Endodermal cell (in vitro differentiated cells): ENCODE measurements around the gene ZNF45. TPM values are rescaled to one million over a fixed set of nuclear protein-coding genes. Genes with fewer than 3 reads are reported as not detected.

Source experiments
- DNase-seq: peaks from one replicate; pipeline ENCODE4 v3.0.0-alpha.2; 2017
- H3K27ac ChIP-seq: 2 replicates; pipeline ENCODE4 v1.5.1; 2013; ENCODE audit warnings: mild to moderate bottlenecking, low read depth, low read length, moderate library complexity
- H3K27me3 ChIP-seq: 2 replicates; pipeline ENCODE4 v1.6.1; 2013; ENCODE audit warnings: mild to moderate bottlenecking, low read length, moderate library complexity; ENCODE audit not compliant: insufficient read depth, control insufficient read depth, poor library complexity, severe bottlenecking
- H3K36me3 ChIP-seq: 2 replicates; pipeline ENCODE4 v1.7.0; 2013; ENCODE audit warnings: mild to moderate bottlenecking, low read length, moderate library complexity; ENCODE audit not compliant: control insufficient read depth, insufficient read depth
- H3K4me1 ChIP-seq: one replicate; pipeline ENCODE4 v1.7.0; 2013; ENCODE audit warnings: low read length; ENCODE audit not compliant: control insufficient read depth, insufficient read depth
- H3K4me3 ChIP-seq: 2 replicates; pipeline ENCODE4 v1.5.1; 2013; ENCODE audit warnings: mild to moderate bottlenecking, low read length, moderate library complexity
- H3K9ac ChIP-seq: 2 replicates; pipeline ENCODE4 v1.6.1; 2013; ENCODE audit warnings: mild to moderate bottlenecking, low read length, moderate library complexity; ENCODE audit not compliant: poor library complexity, severe bottlenecking; ENCODE audit errors: extremely low read depth
- H3K9me3 ChIP-seq: 2 replicates; pipeline ENCODE4 v1.6.1; 2013; ENCODE audit warnings: mild to moderate bottlenecking, low read length, moderate library complexity; ENCODE audit not compliant: control insufficient read depth
- H3K27ac Mint-ChIP-seq: 2 replicates; pipeline ENCODE4 v1.8.0; 2020; ENCODE audit warnings: mixed read lengths
- H3K27me3 Mint-ChIP-seq: 2 replicates; pipeline ENCODE4 v1.8.0; 2021; ENCODE audit warnings: mild to moderate bottlenecking, mixed read lengths; ENCODE audit not compliant: insufficient read depth
- H3K36me3 Mint-ChIP-seq: 2 replicates; pipeline ENCODE4 v1.8.0; 2020; ENCODE audit warnings: low read depth, mixed read lengths
- H3K4me1 Mint-ChIP-seq: 2 replicates; pipeline ENCODE4 v1.8.0; 2020; ENCODE audit warnings: mixed read lengths
- H3K4me3 Mint-ChIP-seq: 2 replicates; pipeline ENCODE4 v1.8.0; 2020; ENCODE audit warnings: mild to moderate bottlenecking, moderate library complexity, mixed read lengths
- H3K9me3 Mint-ChIP-seq: 2 replicates; pipeline ENCODE4 v1.8.0; 2020; ENCODE audit warnings: mild to moderate bottlenecking, mixed read lengths
- WGBS, 2 experiments: methylation state at CpG; one replicate each; pipeline versions ENCODE4 v1.1.5 to v1.1.7; 2013; ENCODE audit warnings: missing lambda C conversion rate in 2 of 2, mixed read lengths in 1 of 2; ENCODE audit not compliant: insufficient coverage in 1 of 2, insufficient read length in 1 of 2; 5-methylcytosine and 5-hydroxymethylcytosine counted together
- total RNA-seq, 2 donors: library from RNA; stranded (reverse); fragmentation: NEBNext Ultra II Directional in 1 of 2; extraction: Animal tissue kit (Norgen Biotek cat#: 25700) in 1 of 2; gene quantifications; 2 replicates in 1 of 2; 3 replicates in 1 of 2; pipeline ENCODE4 v1.2.1, GENCODE V29; 2021
- TF ChIP-seq, protein P1 (sequence below): fragments of 200-600 bp; sonication (generic); conservative IDR thresholded peaks from 2 replicates; pipeline ENCODE4 v1.5.0; 2021; ENCODE audit warnings: antibody characterized with exemption, mild to moderate bottlenecking

Gene ZNF45
- total RNA-seq, 2 donors from 2014 or later, result 18.6 to 19.4 TPM

DNA sequence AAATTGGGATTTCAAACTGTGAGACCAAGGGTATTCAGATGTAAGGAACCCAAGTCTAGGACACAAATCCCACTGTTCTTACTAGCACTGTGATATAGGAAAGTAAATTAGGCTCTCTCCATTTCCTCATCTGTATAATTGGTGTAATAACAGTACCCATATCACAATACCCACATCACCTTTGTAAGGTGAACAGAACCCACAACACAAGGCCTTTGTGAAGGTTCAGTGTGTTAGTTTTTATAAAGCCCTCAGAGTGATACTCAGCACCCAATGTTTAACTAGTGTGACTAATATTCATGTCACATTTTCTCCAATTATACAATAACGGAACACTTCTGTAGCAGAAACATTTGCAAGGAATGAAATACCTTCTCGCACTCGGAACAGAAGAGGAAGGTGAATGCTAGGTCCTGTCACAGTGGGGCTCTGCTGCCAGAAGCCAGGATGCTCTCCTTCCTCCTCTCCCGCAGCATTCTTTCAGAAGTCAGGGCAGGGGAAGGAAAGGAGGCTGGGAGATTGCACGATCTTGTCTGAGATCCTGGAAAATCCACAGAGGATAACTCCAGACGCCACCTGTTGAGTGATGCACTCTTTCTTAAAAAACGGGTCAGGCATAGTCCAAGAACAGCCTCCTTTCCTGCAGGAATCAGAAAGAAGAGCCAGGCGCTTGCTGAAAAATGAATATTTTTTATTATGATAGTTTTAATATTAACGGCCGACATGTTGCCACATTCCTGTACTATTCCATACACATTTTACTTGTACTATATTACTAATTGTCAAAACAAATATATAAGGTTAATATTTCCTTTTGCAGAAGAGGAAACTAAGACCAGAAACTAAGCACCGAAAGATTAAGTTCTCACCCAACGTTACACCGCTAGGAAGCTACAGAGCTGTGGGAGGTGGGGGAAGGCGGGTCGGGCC lies 762 bp downstream of the ZNF45 start:
- WGBS, 2 experiments, result 23 to 32% methylated on average over 6 to 12 of the region's 15 CpGs
- TF ChIP-seq, protein P1, sequence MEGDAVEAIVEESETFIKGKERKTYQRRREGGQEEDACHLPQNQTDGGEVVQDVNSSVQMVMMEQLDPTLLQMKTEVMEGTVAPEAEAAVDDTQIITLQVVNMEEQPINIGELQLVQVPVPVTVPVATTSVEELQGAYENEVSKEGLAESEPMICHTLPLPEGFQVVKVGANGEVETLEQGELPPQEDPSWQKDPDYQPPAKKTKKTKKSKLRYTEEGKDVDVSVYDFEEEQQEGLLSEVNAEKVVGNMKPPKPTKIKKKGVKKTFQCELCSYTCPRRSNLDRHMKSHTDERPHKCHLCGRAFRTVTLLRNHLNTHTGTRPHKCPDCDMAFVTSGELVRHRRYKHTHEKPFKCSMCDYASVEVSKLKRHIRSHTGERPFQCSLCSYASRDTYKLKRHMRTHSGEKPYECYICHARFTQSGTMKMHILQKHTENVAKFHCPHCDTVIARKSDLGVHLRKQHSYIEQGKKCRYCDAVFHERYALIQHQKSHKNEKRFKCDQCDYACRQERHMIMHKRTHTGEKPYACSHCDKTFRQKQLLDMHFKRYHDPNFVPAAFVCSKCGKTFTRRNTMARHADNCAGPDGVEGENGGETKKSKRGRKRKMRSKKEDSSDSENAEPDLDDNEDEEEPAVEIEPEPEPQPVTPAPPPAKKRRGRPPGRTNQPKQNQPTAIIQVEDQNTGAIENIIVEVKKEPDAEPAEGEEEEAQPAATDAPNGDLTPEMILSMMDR, result peak; percentile 32
- H3K27ac ChIP-seq, result no peak overlapping the region
- H3K4me1 Mint-ChIP-seq, result peaks cover 8% of the 10 kb centered on the region
- H3K4me3 Mint-ChIP-seq, result peak overlapping the region; percentile 95
- no peaks in the 10 kb centered on the region for H3K27me3 ChIP-seq
- peak overlapping the region; percentile 94 for H3K27ac Mint-ChIP-seq
- peak overlapping the region; percentile 97 for H3K4me3 ChIP-seq
- peaks cover 35% of the 10 kb centered on the region for H3K36me3 Mint-ChIP-seq
- peaks cover 5% of the 10 kb centered on the region for H3K9me3 Mint-ChIP-seq
- H3K9ac ChIP-seq, result peak overlapping the region; percentile 63
- peaks cover 39% of the 10 kb centered on the region for H3K36me3 ChIP-seq
- peaks cover 4% of the 10 kb centered on the region for H3K27me3 Mint-ChIP-seq
- no peak for DNase-seq
- no peaks in the 10 kb centered on the region for H3K9me3 ChIP-seq
- H3K4me1 ChIP-seq, result no peaks in the 10 kb centered on the region

DNA sequence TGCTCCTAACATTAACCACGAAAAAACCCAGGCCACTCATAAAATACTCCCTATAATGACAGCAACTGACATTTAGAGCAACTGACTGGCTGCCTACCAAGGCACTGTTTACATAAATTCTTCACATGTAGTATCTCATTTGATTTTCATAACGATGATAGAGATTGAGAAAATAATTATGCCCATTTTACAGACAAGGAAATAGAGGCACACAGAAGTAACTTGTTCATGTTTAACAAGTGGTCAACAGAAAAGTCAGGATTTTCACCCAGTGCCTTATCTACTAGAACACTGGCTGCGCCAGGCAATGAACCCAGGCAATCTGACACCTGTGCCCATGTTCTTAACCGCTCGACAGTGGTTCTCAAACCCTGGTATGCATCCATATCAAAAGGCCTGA lies 6.3 kb downstream of the ZNF45 start:
- Mint-ChIP-seq H3K27me3 (no peaks in the 10 kb centered on the region), H3K4me1 (peaks cover under 1% of the 10 kb centered on the region), H3K9me3 (no peaks in the 10 kb centered on the region), H3K36me3 (peaks cover 86% of the 10 kb centered on the region), H3K4me3 (no peak overlapping the region), H3K27ac (no peak overlapping the region)
- Histone ChIP-seq H3K4me1 (no peaks in the 10 kb centered on the region), H3K36me3 (peaks cover 90% of the 10 kb centered on the region), H3K9me3 (no peaks in the 10 kb centered on the region), H3K27me3 (no peaks in the 10 kb centered on the region), H3K27ac (no peak overlapping the region), H3K9ac (no peak overlapping the region), H3K4me3 (no peak overlapping the region)
- WGBS, 2 experiments, result 93 to 98% methylated on average over 4 to 5 of the region's 5 CpGs
- DNase-seq, result no peak
- TF ChIP-seq, protein P1, result no peak

DNA sequence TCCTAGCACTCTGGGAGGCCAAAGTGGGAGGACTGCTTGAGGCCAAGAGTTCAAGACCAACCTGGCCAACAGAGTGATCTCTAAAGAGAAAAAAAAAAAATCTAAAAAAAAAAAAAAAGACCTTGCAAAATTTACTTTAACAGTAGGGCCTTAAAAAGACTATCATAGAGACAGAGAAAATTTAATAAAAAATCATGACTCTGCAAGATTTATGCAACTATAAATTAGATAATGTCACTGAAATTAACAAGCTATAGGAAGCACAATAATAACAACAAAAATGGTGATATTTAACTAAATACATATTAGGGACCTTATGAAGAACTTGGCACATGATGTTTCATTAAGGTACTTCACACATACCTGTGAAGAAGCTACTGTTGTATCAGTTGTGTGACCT lies 11.2 kb downstream of the ZNF45 start:
- Histone ChIP-seq H3K27me3 (no peaks in the 10 kb centered on the region), H3K36me3 (peaks cover 91% of the 10 kb centered on the region), H3K27ac (no peak overlapping the region), H3K4me3 (no peak overlapping the region), H3K9me3 (no peaks in the 10 kb centered on the region), H3K9ac (no peak overlapping the region), H3K4me1 (no peaks in the 10 kb centered on the region)
- Mint-ChIP-seq H3K36me3 (peaks cover 95% of the 10 kb centered on the region), H3K4me3 (no peak overlapping the region), H3K27ac (no peak overlapping the region), H3K27me3 (no peaks in the 10 kb centered on the region), H3K4me1 (no peaks in the 10 kb centered on the region), H3K9me3 (peaks cover 5% of the 10 kb centered on the region)
- no peak for DNase-seq
- TF ChIP-seq, protein P1, result no peak
